ENCODE results near the gene AQP1. TPM values are rescaled to one million over a fixed set of nuclear protein-coding genes. Genes with fewer than 3 reads are reported as not detected.

AQP1 gene
- total and polyA plus RNA-seq, 2 experiments from 2014 or later, result 0.33 to 0.54 TPM

DNA sequence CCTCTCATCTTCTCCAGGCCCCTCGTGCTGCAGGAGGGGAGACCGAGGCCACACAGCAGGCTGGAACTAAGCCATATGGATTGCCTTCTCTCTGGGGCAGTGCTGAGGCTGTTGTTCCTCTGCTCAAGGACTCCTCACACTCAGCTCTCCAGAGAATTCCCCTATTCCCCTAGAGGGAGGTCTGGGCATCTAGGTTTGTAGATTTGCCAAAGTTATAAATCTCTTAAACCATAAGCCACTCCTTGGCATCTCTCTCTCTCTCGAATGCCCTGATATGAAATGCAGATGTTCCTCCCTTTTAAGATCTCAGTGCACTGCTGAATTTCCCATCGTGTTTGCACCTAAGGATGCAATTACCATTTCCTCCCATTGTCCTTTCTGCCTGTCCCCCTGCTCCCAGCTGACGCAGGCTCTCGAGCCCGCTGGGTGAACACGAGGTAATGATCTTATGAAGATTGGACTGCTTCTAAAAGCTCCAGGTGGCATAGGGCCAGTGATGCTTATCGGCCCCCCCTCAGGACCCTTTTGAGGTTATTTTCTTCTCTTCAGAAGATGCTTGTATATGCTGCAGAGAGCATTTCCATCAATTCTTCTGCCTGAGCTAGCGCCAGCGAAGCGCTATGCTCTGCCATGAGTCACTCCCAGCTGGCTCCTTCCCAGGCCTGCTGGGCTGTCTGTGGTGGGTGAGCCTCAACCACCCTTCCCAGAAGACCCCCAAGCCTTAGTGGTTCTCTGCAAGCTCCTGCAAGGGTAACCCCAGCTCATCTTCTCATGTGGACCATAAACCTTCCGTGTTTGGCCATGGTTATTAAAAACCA, 41.6 kb upstream of the AQP1 start:
- in situ Hi-C loops (cut with MboI), result no loop called here
- WGBS, 2 experiments (ENCODE audit: low coverage in 1 of 2, low lambda C conversion rate in 2 of 2, missing lambda C conversion rate in 2 of 2), result 56 to 63% methylated on average over 13 of the region's 13 CpGs

DNA sequence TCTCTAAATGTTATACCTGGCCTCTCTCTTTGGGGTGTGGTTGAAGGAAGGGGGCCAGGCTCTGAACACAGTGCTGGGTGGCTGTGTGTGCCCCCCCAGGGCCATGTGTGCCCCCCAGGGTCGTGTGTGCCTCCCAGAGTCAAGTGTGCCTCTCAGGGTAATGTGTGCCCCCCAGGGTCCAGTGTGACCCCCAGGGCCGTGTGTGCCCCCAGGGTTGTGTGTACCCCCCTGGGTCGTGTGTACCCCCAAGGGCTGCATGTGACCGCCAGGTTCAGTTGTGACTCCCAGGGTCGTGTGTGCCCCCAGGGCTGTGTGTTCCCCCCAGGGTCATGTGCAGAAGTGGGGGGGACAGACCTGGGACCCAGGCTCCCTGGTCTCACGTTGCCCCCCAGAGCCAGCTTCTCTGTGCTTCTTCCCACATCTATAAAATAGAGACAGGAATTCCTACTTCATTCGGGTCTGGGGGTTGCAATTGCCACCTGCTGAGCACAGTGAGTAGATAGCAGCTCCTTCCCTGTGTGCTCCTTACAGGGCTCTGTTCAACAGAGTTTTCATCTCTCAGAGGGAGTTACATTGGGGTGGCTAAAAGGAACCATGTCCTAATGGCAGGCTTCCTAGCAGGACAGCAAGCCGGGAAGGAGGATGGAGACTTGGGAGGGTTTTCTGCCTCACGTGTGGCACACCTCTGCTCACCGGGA, 40.7 kb upstream of the AQP1 start:
- TF ChIP-seq EZH2phosphoT487 (IDR thresholded peaks at IDR 0.05; ENCODE audit: insufficient read depth, low read depth) (no peak), EZH2 (IDR thresholded peaks at IDR 0.05; ENCODE audit: insufficient read depth, poor library complexity, severe bottlenecking) (no peak)

More for the DNA sequence above, 41.6 kb upstream of the AQP1 start:
- Histone ChIP-seq H3F3A (ENCODE audit: insufficient read depth) (no peaks in the 10 kb centered on the region), H3K36me3 (ENCODE audit: low read depth) (no peaks in the 10 kb centered on the region), H3K9ac (no peak overlapping the region), H3K4me2 (ENCODE audit: unreplicated experiment) (no peak overlapping the region), H3K79me2 (ENCODE audit: insufficient read depth) (no peaks in the 10 kb centered on the region), H3K9me3 (ENCODE audit: low read depth) (no peaks in the 10 kb centered on the region), H4K20me1 (ENCODE audit: insufficient read depth) (no peaks in the 10 kb centered on the region), H3K27ac (no peak overlapping the region), H3K4me3 (no peak overlapping the region), H3K4me1 (ENCODE audit: insufficient read depth) (no peaks in the 10 kb centered on the region), H2AFZ (no peak overlapping the region), H3K9me2 (ENCODE audit: insufficient read depth) (no peaks in the 10 kb centered on the region), H3K27me3 (replicated peaks; ENCODE audit: insufficient read depth) (no peaks in the 10 kb centered on the region)
- TF ChIP-seq EZH2phosphoT487 (IDR thresholded peaks at IDR 0.05; ENCODE audit: insufficient read depth, low read depth) (no peak), EZH2 (IDR thresholded peaks at IDR 0.05; ENCODE audit: insufficient read depth, poor library complexity, severe bottlenecking) (no peak)
- peak; percentile 50 for DNase-seq

DNA sequence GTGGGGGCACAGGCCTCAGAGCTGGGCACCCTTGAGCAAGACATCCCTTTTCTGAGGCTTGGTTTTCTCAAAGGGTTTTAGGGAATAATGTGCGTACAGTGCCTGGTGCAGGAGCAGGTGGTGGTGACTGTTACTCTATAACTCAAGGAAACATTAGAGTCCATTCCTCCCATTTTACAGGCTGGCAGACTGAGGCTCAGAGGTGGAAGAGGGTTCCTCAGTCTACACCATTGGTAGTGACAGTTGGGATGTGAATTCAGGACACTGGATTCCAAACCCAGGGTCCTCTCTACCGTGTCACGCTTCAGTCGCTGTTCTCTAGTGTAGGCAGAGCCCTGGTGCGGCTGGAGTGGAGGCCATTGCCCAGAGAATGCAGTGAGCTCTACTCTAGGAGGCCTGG, 40.0 kb upstream of the AQP1 start:
- no peaks in the 10 kb centered on the region for H4K20me1 ChIP-seq (ENCODE audit: insufficient read depth)
- no peaks in the 10 kb centered on the region for H3K9me3 ChIP-seq (ENCODE audit: low read depth)
- WGBS, 2 experiments (ENCODE audit: low coverage in 1 of 2, low lambda C conversion rate in 2 of 2, missing lambda C conversion rate in 2 of 2), result 96 to 98% methylated on average over 5 of the region's 5 CpGs
- no peaks in the 10 kb centered on the region for H3K9me2 ChIP-seq (ENCODE audit: insufficient read depth)
- H3K27ac ChIP-seq, result no peak overlapping the region
- no peak for TF ChIP-seq EZH2 (IDR thresholded peaks at IDR 0.05; ENCODE audit: insufficient read depth, poor library complexity, severe bottlenecking)
- no peak for TF ChIP-seq EZH2phosphoT487 (IDR thresholded peaks at IDR 0.05; ENCODE audit: insufficient read depth, low read depth)
- H3K4me1 ChIP-seq (ENCODE audit: insufficient read depth), result no peaks in the 10 kb centered on the region
- no peaks in the 10 kb centered on the region for H3K27me3 ChIP-seq (replicated peaks; ENCODE audit: insufficient read depth)
- H3K79me2 ChIP-seq (ENCODE audit: insufficient read depth), result no peaks in the 10 kb centered on the region
- DNase-seq, result no peak
- no peak overlapping the region for H3K9ac ChIP-seq
- no peak overlapping the region for H3K4me3 ChIP-seq
- no peak overlapping the region for H2AFZ ChIP-seq
- H3K36me3 ChIP-seq (ENCODE audit: low read depth), result no peaks in the 10 kb centered on the region
- in situ Hi-C loops (cut with MboI), result no loop called here
- no peak overlapping the region for H3K4me2 ChIP-seq (ENCODE audit: unreplicated experiment)
- H3F3A ChIP-seq (ENCODE audit: insufficient read depth), result no peaks in the 10 kb centered on the region

More for the DNA sequence above, 40.7 kb upstream of the AQP1 start:
- H3K79me2 ChIP-seq (ENCODE audit: insufficient read depth), result no peaks in the 10 kb centered on the region
- no peaks in the 10 kb centered on the region for H3K27me3 ChIP-seq (replicated peaks; ENCODE audit: insufficient read depth)
- H3K4me2 ChIP-seq (ENCODE audit: unreplicated experiment), result no peak overlapping the region
- no peaks in the 10 kb centered on the region for H4K20me1 ChIP-seq (ENCODE audit: insufficient read depth)
- H2AFZ ChIP-seq, result no peak overlapping the region
- no peaks in the 10 kb centered on the region for H3K9me3 ChIP-seq (ENCODE audit: low read depth)
- no peaks in the 10 kb centered on the region for H3K9me2 ChIP-seq (ENCODE audit: insufficient read depth)
- in situ Hi-C loops (cut with MboI), result no loop called here
- H3K9ac ChIP-seq, result no peak overlapping the region
- no peaks in the 10 kb centered on the region for H3K4me1 ChIP-seq (ENCODE audit: insufficient read depth)
- no peaks in the 10 kb centered on the region for H3F3A ChIP-seq (ENCODE audit: insufficient read depth)
- H3K4me3 ChIP-seq, result no peak overlapping the region
- no peaks in the 10 kb centered on the region for H3K36me3 ChIP-seq (ENCODE audit: low read depth)
- WGBS, 2 experiments (ENCODE audit: low coverage in 1 of 2, low lambda C conversion rate in 2 of 2, missing lambda C conversion rate in 2 of 2), result 62 to 71% methylated on average over 8 to 10 of the region's 10 CpGs
- no peak for DNase-seq
- H3K27ac ChIP-seq, result no peak overlapping the region

DNA sequence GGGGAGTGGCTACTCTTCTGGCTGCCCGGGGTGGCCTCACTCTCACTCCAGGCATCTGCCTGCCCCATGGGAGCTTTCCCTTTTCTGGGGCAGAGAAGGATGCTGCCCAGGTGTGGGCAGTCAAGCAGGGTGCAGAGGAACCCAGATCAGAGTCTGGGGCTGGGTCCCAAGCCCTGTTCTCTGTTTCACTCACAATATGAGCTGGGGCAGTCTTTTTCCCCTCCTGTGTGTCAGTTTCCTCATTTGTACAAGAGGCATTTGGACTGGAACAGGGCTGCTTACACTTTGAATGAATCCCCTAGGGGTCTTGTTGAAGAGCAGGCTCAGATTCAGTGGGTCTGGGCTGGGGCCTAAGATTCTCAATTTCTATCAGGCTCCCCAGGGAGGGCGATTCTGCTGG, 38.4 kb upstream of the AQP1 start:
- no peak for TF ChIP-seq EZH2phosphoT487 (IDR thresholded peaks at IDR 0.05; ENCODE audit: insufficient read depth, low read depth)
- no peak for TF ChIP-seq EZH2 (IDR thresholded peaks at IDR 0.05; ENCODE audit: insufficient read depth, poor library complexity, severe bottlenecking)

More for the DNA sequence above, 38.4 kb upstream of the AQP1 start:
- Histone ChIP-seq H3K79me2 (ENCODE audit: insufficient read depth) (no peaks in the 10 kb centered on the region), H3K9ac (no peak overlapping the region), H3K27me3 (replicated peaks; ENCODE audit: insufficient read depth) (no peaks in the 10 kb centered on the region), H3K27ac (no peak overlapping the region), H3K4me2 (ENCODE audit: unreplicated experiment) (no peak overlapping the region), H3K4me3 (no peak overlapping the region), H3K9me3 (ENCODE audit: low read depth) (no peaks in the 10 kb centered on the region), H3K4me1 (ENCODE audit: insufficient read depth) (no peaks in the 10 kb centered on the region), H4K20me1 (ENCODE audit: insufficient read depth) (no peaks in the 10 kb centered on the region), H3K9me2 (ENCODE audit: insufficient read depth) (no peaks in the 10 kb centered on the region), H3F3A (ENCODE audit: insufficient read depth) (no peaks in the 10 kb centered on the region), H3K36me3 (ENCODE audit: low read depth) (no peaks in the 10 kb centered on the region), H2AFZ (no peak overlapping the region)
- no peak for DNase-seq
- 51 to 59% methylated on average over 2 of the region's 2 CpGs for WGBS, 2 experiments (ENCODE audit: low coverage in 1 of 2, low lambda C conversion rate in 2 of 2, missing lambda C conversion rate in 2 of 2)
- in situ Hi-C loops (cut with MboI), result no loop called here
